HG03439 (cell line): ENCODE data around the gene BMP2.
A peak's percentile ranks its signal among the peaks of the same experiment; 100 is the strongest.

Source experiments
- ATAC-seq: cut with Tn5 transposase; IDR thresholded peaks from one replicate; pipeline ENCODE4 v1.9.1; 2021; ENCODE audit warnings: mild to moderate bottlenecking, moderate library complexity; ENCODE audit not compliant: unreplicated experiment

Gene BMP2

DNA sequence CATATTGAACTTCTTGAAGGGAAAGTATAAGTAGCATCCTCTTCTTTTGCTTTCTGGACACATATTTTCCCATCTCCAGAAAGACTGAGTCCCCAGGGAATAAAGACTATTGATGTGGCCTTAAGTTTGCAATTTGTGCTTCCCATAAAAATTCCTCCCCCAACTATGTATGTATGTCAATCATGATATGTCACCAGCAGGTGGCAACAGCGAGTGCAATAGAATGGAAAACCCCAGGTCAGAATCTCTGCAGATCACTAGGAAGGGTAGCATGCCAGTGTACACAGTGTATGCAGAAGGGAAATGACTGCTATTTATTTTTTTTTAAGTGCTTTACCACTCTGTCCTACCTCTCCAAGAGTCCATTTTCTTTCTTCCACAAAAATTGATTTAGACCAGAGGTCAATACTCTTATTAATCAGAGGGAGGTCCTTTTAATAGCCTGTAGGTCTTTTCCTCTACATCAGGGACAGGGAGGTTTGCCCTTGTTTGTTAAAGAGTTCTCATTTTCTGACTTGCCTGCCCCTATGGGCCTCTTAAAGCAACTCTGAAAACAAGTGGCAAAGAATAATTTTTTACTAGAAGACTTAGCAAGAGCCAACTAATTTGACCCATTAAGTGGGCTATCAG lies 61.4 kb downstream of the BMP2 start:
- ATAC-seq = peak; percentile 82

DNA sequence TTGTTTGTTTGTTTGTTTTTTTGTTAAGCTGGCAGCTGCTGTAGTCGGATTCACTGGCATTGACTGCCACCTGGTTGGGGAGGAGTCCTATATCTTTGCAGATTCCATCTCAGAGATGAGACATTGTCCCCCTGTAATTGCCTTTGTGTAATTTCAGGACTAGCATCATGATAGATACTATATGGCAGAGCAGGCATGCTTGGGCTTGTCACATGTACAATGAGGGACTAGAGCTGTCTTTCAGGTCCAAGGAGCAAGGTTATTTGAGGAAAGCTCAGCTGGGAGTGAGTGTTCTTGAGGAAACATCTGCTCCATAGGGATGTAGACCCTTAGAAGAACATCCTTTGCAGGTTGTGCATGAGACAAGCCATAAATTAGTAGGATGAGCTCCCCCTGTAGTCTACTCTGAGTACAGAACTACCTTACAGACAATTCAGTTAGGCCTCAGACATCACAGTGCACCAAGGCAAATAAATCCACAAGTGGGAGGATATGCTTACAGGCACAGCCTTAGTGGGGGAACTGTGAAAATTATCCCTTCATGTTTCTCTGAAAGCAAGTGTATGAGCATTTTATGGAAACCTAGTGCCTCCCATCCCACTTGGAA lies 62.1 kb downstream of the BMP2 start:
- no peak for ATAC-seq
